ENCODE results near the gene ATP6AP2.

DNA sequence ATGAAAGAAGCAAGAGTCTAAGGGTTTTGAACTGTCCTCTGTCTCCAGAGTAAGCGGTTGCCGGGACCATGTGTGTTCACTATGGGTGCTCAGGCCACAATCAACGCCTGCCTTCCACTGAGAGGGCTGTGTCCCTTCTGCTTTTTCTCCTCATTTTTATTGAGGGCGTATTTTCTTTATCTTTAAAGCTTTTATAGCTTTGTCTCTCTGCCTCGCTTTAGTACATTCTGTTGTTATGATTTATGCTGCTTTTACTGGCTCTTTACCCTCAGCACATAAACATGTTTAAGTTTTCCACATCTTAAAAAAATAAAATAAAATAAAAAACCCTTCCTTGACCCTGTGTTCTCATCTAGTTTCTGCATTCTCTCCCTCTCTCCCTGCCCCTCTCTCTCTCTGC lies 42.4 kb upstream of the ATP6AP2 start:
- TF ChIP-seq CTCF (IDR thresholded peaks at IDR 0.05; ENCODE audit: low read depth, low read length, missing input control) (no peak), REST (IDR thresholded peaks at IDR 0.05) (no peak), TAF1 (conservative IDR thresholded peaks at IDR 0.05) (no peak), EGR1 (IDR thresholded peaks at IDR 0.05; ENCODE audit: low read depth in 2 of 2) (no peak), SP1 (IDR thresholded peaks at IDR 0.05) (no peak), GABPA (IDR thresholded peaks at IDR 0.05 in 1 of 2, conservative IDR thresholded peaks at IDR 0.05 in 1 of 2) (no peak)
